ENCODE data around the gene CBLB. TPM values are rescaled to one million over a fixed set of nuclear protein-coding genes. Genes with fewer than 3 reads are reported as not detected.

Gene CBLB
- polyA plus RNA-seq, 1 experiment, result 19.3 TPM

DNA sequence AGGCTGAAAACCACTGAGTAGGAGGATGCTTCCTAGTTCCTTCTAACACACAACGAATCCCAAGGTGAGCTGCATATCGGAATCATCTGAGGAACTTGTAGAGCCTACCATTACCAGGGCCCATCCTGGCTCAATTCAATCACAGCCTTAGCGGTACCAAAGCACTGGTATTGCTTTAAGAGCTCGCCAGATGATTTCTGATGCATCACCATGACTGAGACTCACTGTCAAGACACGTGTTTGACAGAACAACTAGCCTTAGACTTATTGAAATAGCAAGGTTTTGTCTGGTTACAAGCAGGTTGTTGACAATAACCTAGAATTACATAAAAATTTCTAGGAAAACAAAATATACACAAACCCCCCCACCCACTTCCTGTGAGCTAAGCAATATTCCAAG lies 68.5 kb downstream of the CBLB start:
- CTCF ChIA-PET, result no interaction called here
- DNase-seq (ENCODE audit: low read depth), result no peak
- Histone ChIP-seq H3K36me3 (ENCODE audit: control insufficient read depth, insufficient read depth, low read length) (no peaks in the 10 kb centered on the region), H3K27me3 (ENCODE audit: control insufficient read depth, insufficient read depth, low read length) (no peaks in the 10 kb centered on the region), H3K4me3 (ENCODE audit: low read depth, low read length) (no peak overlapping the region)
- TF ChIP-seq, protein P1, sequence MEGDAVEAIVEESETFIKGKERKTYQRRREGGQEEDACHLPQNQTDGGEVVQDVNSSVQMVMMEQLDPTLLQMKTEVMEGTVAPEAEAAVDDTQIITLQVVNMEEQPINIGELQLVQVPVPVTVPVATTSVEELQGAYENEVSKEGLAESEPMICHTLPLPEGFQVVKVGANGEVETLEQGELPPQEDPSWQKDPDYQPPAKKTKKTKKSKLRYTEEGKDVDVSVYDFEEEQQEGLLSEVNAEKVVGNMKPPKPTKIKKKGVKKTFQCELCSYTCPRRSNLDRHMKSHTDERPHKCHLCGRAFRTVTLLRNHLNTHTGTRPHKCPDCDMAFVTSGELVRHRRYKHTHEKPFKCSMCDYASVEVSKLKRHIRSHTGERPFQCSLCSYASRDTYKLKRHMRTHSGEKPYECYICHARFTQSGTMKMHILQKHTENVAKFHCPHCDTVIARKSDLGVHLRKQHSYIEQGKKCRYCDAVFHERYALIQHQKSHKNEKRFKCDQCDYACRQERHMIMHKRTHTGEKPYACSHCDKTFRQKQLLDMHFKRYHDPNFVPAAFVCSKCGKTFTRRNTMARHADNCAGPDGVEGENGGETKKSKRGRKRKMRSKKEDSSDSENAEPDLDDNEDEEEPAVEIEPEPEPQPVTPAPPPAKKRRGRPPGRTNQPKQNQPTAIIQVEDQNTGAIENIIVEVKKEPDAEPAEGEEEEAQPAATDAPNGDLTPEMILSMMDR (IDR thresholded peaks at IDR 0.05; ENCODE audit: insufficient read depth, low read depth, low read length), result no peak
- POLR2A ChIA-PET, result no interaction called here

DNA sequence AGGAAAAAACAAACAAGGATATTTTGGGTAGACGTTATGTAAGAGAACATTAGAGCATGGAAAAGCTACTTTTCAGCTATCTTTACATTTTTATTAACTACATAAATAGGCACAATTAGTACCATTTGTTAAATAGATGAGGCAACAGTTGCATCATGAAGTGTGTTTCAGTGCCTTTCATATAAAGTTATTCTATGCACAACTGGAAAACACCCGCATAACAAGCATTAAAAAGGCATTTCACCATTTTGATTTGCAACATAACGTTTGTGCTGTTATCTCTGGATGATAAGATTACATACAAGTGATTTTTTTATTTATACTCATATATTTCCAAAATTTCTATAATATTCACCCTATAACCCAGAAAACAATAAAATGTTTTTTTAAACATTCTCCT lies 69.5 kb downstream of the CBLB start:
- CTCF ChIA-PET, result interaction anchor here (0.7 kb wide), 1 partner anchor 43 kb away, joined by 3 read pairs; no protein-coding TSS in a partner anchor
- POLR2A ChIA-PET, result no interaction called here
- H3K4me3 ChIP-seq (ENCODE audit: low read depth, low read length), result no peak overlapping the region
- TF ChIP-seq, protein P1 (IDR thresholded peaks at IDR 0.05; ENCODE audit: insufficient read depth, low read depth, low read length), result no peak
- no peaks in the 10 kb centered on the region for H3K27me3 ChIP-seq (ENCODE audit: control insufficient read depth, insufficient read depth, low read length)
- no peaks in the 10 kb centered on the region for H3K36me3 ChIP-seq (ENCODE audit: control insufficient read depth, insufficient read depth, low read length)
- no peak for DNase-seq (ENCODE audit: low read depth)

DNA sequence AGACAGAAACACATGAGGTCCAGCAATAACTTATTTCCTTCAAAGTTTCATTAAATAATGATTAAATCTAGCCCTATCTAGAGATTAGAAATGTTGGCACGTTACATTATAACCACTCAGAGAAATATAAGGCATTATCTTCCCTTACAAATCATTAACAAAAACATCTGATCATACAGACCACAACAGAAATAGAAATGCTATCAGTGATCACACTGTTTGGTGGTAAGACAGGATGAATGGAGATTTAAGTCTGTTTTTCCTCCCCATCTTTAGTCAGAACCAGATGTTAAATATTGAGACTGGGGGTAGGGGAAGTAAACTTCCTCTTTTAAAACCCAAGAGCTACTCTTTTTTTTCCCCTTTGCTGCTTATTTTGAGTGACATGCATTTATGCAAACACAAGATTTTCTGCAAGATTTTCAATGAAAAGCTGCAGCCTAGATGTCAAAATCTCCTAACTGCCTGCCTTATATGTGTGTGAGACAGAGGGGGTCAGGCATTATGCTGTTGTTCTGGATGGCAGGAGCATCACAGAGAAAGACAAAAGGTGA lies 70.4 kb downstream of the CBLB start:
- Histone ChIP-seq H3K27me3 (ENCODE audit: control insufficient read depth, insufficient read depth, low read length) (no peaks in the 10 kb centered on the region), H3K4me3 (ENCODE audit: low read depth, low read length) (no peak overlapping the region), H3K36me3 (ENCODE audit: control insufficient read depth, insufficient read depth, low read length) (no peaks in the 10 kb centered on the region)
- ChIA-PET CTCF (no interaction called here), POLR2A (no interaction called here)
- TF ChIP-seq, protein P1 (IDR thresholded peaks at IDR 0.05; ENCODE audit: insufficient read depth, low read depth, low read length), result no peak
- DNase-seq (ENCODE audit: low read depth), result no peak

DNA sequence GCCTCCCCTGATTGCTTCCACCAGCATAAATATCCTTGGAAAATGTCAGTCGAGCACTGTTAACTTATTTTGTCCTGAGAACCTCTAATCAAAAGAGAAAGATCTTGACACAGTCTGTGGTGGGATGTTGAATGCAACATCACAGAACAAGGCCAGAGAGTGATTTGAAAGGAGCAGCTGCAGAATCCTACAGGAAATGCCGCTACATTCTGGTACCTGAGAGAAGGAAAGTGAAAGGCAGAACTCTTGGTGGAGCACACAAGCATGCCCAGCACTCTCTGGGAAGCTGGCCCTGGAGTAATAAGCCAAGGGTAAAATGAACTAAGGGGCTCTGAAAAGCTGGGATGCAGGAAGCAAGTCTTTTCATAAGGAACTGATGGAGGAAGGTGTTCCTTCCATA lies 75.8 kb downstream of the CBLB start:
- no peak for DNase-seq (ENCODE audit: low read depth)
- TF ChIP-seq, protein P1 (IDR thresholded peaks at IDR 0.05; ENCODE audit: insufficient read depth, low read depth, low read length), result no peak
- POLR2A ChIA-PET, result no interaction called here
- CTCF ChIA-PET, result interaction anchor here (0.9 kb wide), 1 partner anchor 76 kb away, joined by 3 read pairs; no protein-coding TSS in a partner anchor
- Histone ChIP-seq H3K27me3 (ENCODE audit: control insufficient read depth, insufficient read depth, low read length) (no peaks in the 10 kb centered on the region), H3K36me3 (ENCODE audit: control insufficient read depth, insufficient read depth, low read length) (no peaks in the 10 kb centered on the region), H3K4me3 (ENCODE audit: low read depth, low read length) (no peak overlapping the region)

DNA sequence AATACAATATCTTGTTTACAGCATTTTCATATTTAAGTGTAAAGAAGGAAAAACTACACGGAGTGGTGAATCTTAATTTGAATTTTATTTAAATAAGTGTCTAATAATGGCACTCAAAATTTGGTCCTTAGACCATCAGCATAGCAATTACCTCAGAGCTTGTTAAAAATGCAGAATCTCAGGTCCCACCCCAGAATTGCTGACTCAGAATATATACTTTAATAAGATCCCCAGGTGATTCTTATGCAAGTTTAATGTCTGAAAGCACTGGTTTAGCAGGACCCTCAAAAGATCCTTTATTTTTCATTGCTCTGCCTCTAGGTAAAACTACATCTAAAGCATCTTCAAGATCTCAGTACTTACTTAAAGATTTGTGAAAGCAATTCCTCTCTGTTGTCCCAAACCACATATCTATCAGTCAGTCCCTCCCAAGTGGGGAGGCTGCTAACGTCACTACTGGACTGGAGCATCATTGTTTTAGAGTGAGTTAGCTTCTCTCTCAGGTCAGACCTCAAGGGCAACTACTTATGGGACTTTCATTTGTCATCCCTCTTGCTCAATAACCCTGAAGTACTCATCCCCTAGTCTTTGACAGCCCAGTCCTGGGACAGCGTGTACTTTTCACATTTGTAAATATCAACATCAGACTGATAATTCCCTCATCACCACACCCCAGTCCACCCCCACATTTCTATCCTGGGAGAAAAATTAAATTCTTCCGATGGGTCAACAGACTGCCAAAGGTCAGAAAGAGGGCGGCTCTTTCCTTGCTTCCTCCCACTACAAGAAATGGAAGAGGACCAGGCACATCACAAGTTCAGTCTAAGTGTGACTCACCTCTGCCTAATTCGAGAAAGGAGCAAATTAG lies 76.7 kb downstream of the CBLB start:
- CTCF ChIA-PET, result no interaction called here
- POLR2A ChIA-PET, result no interaction called here
- H3K4me3 ChIP-seq (ENCODE audit: low read depth, low read length), result no peak overlapping the region

More for the DNA sequence above, 76.7 kb downstream of the CBLB start:
- H3K36me3 ChIP-seq (ENCODE audit: control insufficient read depth, insufficient read depth, low read length), result no peaks in the 10 kb centered on the region
- TF ChIP-seq, protein P1 (IDR thresholded peaks at IDR 0.05; ENCODE audit: insufficient read depth, low read depth, low read length), result no peak
- DNase-seq (ENCODE audit: low read depth), result peak; percentile 80
- no peaks in the 10 kb centered on the region for H3K27me3 ChIP-seq (ENCODE audit: control insufficient read depth, insufficient read depth, low read length)
